ENCODE results near the gene ELMO1.

Gene ELMO1

GRCh38 chr7:37056234-37056912, 392.3 kb downstream of the ELMO1 start:
- Histone ChIP-seq H3K9ac (no peak overlapping the region), H3K27me3 (ENCODE audit: control insufficient read depth, insufficient read depth, low read length) (no peaks in the 10 kb centered on the region), H3K27ac (no peak overlapping the region), H3K4me2 (ENCODE audit: low read length) (no peak overlapping the region), H2AFZ (no peak overlapping the region), H3K79me2 (no peaks in the 10 kb centered on the region), H3K36me3 (ENCODE audit: control insufficient read depth, insufficient read depth, low read length) (no peaks in the 10 kb centered on the region), H3K9me3 (ENCODE audit: control insufficient read depth, low read length) (no peaks in the 10 kb centered on the region), H3K4me3 (ENCODE audit: low read depth, low read length) (no peak overlapping the region), H3K4me1 (no peaks in the 10 kb centered on the region)
- TF ChIP-seq, protein P1, sequence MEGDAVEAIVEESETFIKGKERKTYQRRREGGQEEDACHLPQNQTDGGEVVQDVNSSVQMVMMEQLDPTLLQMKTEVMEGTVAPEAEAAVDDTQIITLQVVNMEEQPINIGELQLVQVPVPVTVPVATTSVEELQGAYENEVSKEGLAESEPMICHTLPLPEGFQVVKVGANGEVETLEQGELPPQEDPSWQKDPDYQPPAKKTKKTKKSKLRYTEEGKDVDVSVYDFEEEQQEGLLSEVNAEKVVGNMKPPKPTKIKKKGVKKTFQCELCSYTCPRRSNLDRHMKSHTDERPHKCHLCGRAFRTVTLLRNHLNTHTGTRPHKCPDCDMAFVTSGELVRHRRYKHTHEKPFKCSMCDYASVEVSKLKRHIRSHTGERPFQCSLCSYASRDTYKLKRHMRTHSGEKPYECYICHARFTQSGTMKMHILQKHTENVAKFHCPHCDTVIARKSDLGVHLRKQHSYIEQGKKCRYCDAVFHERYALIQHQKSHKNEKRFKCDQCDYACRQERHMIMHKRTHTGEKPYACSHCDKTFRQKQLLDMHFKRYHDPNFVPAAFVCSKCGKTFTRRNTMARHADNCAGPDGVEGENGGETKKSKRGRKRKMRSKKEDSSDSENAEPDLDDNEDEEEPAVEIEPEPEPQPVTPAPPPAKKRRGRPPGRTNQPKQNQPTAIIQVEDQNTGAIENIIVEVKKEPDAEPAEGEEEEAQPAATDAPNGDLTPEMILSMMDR (IDR thresholded peaks at IDR 0.05): no peak

DNA sequence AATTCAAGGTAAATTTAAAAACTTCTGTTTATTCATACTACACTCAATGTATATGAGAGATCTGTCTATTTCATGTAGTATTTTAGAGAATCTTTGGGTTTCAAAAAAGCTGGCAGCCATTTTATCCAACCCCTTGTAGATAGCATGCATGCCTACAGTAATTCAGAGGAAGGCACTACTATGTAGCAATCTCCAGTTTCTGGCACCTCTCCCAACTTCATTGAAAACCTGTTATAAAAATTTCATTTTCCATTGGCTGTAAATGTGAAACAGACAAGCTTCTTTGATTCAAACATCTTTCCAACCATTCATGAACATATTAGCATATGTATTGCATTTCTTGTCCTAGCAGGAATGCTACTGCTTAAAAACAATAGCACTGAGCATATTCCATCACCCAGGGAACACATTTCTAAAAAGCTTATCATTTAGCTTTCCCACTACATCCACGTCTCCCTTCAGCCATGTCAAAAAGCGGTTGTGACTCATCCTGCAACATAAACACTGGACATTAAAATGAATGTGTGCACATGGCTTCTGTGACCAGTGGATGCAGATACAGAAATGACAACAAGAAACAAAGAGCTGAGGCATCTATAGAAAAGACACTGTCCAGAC, 393.9 kb downstream of the ELMO1 start:
- no peaks in the 10 kb centered on the region for H3K36me3 ChIP-seq (ENCODE audit: control insufficient read depth, insufficient read depth, low read length)
- TF ChIP-seq, protein P1 (IDR thresholded peaks at IDR 0.05): no peak
- no peak overlapping the region for H3K9ac ChIP-seq
- no peaks in the 10 kb centered on the region for H3K9me3 ChIP-seq (ENCODE audit: control insufficient read depth, low read length)
- H3K4me1 ChIP-seq: no peaks in the 10 kb centered on the region
- no peak overlapping the region for H3K4me2 ChIP-seq (ENCODE audit: low read length)
- H2AFZ ChIP-seq: no peak overlapping the region
- no peaks in the 10 kb centered on the region for H3K27me3 ChIP-seq (ENCODE audit: control insufficient read depth, insufficient read depth, low read length)
- H3K79me2 ChIP-seq: no peaks in the 10 kb centered on the region
- H3K27ac ChIP-seq: no peak overlapping the region
- no peak overlapping the region for H3K4me3 ChIP-seq (ENCODE audit: low read depth, low read length)

DNA sequence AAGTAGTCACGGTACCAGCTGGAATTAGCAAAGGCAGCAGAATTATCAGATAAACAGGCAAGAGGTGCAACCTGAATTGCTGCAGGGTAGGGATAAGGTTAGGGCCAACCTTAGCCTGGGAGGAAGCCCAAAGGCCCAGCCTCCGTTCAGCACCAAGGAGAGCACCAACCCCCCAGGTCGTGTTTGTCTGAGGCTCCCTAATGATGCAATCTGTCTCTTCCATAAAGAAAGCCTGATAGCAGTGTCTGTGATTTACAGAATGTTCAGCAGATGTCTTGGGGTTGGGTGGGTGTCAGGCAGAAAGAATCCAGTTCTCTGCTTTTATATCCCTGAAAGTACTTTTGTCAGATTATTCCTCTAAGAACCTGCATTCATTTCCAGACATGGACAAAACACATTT, 396.0 kb downstream of the ELMO1 start:
- Histone ChIP-seq H3K4me1 (peaks cover 3% of the 10 kb centered on the region), H3K79me2 (no peaks in the 10 kb centered on the region), H3K27me3 (ENCODE audit: control insufficient read depth, insufficient read depth, low read length) (no peaks in the 10 kb centered on the region), H3K4me2 (ENCODE audit: low read length) (no peak overlapping the region), H3K4me3 (ENCODE audit: low read depth, low read length) (no peak overlapping the region), H3K9me3 (ENCODE audit: control insufficient read depth, low read length) (no peaks in the 10 kb centered on the region), H2AFZ (no peak overlapping the region), H3K9ac (no peak overlapping the region), H3K27ac (no peak overlapping the region), H3K36me3 (ENCODE audit: control insufficient read depth, insufficient read depth, low read length) (no peaks in the 10 kb centered on the region)
- TF ChIP-seq, protein P1 (IDR thresholded peaks at IDR 0.05): no peak

GRCh38 chr7:37050801-37051200, 397.9 kb downstream of the ELMO1 start:
- no peaks in the 10 kb centered on the region for H3K79me2 ChIP-seq
- H3K4me3 ChIP-seq (ENCODE audit: low read depth, low read length): no peak overlapping the region
- no peak overlapping the region for H3K9ac ChIP-seq
- no peaks in the 10 kb centered on the region for H3K9me3 ChIP-seq (ENCODE audit: control insufficient read depth, low read length)
- H3K4me2 ChIP-seq (ENCODE audit: low read length): no peak overlapping the region
- peaks cover 3% of the 10 kb centered on the region for H3K4me1 ChIP-seq
- TF ChIP-seq, protein P1 (IDR thresholded peaks at IDR 0.05): no peak
- H3K27ac ChIP-seq: no peak overlapping the region
- no peak overlapping the region for H2AFZ ChIP-seq
- H3K27me3 ChIP-seq (ENCODE audit: control insufficient read depth, insufficient read depth, low read length): no peaks in the 10 kb centered on the region
- H3K36me3 ChIP-seq (ENCODE audit: control insufficient read depth, insufficient read depth, low read length): no peaks in the 10 kb centered on the region

- Histone ChIP-seq H3K27ac (no peak overlapping the region), H3K4me1 (peaks cover 3% of the 10 kb centered on the region), H3K27me3 (ENCODE audit: control insufficient read depth, insufficient read depth, low read length) (no peaks in the 10 kb centered on the region), H3K4me2 (ENCODE audit: low read length) (no peak overlapping the region), H3K79me2 (no peaks in the 10 kb centered on the region), H3K36me3 (ENCODE audit: control insufficient read depth, insufficient read depth, low read length) (no peaks in the 10 kb centered on the region), H2AFZ (no peak overlapping the region), H3K4me3 (ENCODE audit: low read depth, low read length) (no peak overlapping the region), H3K9ac (no peak overlapping the region), H3K9me3 (ENCODE audit: control insufficient read depth, low read length) (no peaks in the 10 kb centered on the region)
- TF ChIP-seq, protein P1 (IDR thresholded peaks at IDR 0.05): no peak
These were observed 400.0 kb downstream of the ELMO1 start for GRCh38 chr7:37048674-37049073.
